SW480 (cell line): ENCODE measurements around the gene DCAF11.

Source experiments
- DNase-seq: peaks from one replicate; pipeline ENCODE4 v3.0.0-alpha.2; 2016; ENCODE audit warnings: low spot score

DCAF11 gene

DNA sequence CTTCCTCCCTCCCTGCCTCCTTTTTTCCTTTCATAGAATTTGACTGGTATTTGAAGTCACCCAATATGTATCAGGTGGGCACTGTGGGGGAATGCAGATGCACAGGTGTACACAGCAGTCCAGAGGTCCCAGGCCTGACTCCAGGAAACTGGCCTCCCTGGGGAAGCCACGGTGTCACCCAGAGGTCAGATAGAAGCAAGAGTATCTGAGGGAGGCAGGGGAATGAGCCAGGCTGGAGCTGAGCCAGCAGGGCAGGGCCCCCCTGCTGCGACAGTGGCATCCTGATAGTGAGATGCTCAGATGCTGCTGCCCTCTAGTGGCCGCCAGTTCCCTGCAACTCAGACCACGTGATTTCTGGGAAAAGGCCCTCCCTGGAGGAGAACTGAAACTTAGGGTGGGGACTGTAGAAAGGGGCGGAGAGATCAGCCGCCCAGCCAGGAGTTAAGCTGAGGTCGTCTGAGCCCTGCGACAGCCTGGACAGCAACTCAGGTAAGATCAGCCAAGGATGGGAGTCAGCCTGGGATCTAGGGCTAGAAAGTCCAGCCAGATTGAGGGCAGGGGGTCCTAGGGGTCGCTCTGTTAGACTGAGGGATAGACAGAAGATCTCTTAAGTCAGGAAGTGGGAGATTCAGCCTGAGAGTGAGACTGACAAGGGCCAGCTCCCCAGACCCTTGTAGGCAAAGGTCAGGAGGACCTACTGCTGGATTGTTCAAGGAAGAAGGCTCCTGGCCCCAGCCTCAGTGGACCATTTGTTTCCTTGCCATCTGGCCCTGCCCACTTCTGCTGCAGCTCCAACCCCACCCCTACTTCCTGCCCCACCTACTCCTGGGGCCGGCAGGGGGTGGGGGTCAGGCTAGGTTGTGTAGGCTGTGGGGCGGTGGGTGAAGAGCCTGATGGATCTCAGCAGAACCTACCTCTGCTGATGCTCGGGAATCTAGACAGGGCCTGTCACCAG lies 46.5 kb downstream of the DCAF11 start, which contains the start of gene IRF9:
TSS of gene IRF9 (plus strand) at position 416 of the 955 bp plus-strand sequence. CDS start 880 bp downstream, outside the sequence.
- DNase-seq = peak; percentile 90

- DNase-seq = no peak
Observed at GRCh38 chr14:24162093-24162492, 47.5 kb downstream of the DCAF11 start.

DNA sequence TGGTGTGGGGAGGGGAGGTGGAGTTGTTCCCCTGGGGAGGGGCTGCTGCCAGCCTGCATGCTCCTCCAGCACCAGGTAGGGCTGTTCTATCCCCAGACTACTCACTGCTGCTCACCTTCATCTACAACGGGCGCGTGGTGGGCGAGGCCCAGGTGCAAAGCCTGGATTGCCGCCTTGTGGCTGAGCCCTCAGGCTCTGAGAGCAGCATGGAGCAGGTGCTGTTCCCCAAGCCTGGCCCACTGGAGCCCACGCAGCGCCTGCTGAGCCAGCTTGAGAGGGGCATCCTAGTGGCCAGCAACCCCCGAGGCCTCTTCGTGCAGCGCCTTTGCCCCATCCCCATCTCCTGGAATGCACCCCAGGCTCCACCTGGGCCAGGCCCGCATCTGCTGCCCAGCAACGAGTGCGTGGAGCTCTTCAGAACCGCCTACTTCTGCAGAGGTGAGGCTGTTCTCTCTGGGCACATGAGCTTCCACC lies 50.0 kb downstream of the DCAF11 start:
- DNase-seq = no peak

DNA sequence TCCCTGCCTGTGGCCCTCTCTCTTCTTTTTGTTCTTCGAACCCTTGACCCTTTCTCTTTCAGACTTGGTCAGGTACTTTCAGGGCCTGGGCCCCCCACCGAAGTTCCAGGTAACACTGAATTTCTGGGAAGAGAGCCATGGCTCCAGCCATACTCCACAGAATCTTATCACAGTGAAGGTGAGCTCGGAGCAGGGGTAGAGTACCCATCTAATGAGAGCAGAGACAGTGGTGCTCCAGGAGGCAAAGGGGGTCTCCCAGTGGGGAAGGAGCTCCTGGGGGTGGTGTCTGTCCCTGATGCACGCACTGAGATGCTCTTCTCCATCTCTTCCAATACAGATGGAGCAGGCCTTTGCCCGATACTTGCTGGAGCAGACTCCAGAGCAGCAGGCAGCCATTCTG lies 51.2 kb downstream of the DCAF11 start:
- no peak for DNase-seq

DNA sequence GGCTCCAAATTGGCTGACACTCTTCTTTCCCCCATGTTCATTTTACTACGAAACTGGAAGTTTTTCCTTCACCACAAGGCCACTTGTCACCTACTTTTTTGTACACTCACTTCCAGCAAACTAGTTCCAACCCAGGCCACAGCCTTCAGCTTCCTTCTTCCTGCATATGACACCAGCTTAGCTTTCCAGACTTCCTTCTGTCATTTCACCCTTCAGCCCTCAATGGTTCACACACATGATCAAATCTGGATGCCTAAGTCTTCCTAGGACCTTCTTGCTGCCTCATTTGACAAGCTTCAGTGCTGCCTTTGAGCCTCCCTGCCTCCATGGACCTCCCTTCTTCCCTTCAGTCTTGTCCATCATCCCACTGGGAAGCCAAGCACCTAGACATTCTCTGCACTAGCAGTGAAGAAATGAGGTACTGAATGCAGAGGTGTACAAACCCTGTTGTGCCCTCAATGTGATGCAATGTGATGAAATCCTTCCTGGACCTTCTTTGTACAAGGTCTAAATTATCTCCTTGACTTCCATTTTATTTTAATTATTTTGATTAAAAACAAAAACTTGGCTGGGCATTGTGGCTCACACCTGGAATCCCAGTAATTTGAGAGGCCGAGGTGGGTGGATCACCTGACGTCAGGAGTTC lies 53.0 kb downstream of the DCAF11 start:
- DNase-seq = no peak

GRCh38 chr14:24171422-24172260 lies 57.1 kb downstream of the DCAF11 start, which contains the start of gene REC8:
Gene REC8 (plus strand): TSS chr14:24172080. CDS start chr14:24172553, 473 bp downstream.
- DNase-seq = no peak

- no peak for DNase-seq
Observed at GRCh38 chr14:24172261-24172860, 57.8 kb downstream of the DCAF11 start.

- no peak for DNase-seq
Observed at GRCh38 chr14:24172871-24173281, 58.3 kb downstream of the DCAF11 start.
